OCI-LY3 (cell line): ENCODE data around the gene RAF1.

Source experiments
- EZH2phosphoT487 ChIP-seq: fragments of 200-600 bp; shearing (Covaris generic); IDR thresholded peaks from 2 replicates; pipeline ENCODE4 v1.6.1; 2018; ENCODE audit warnings: antibody characterized with exemption, mixed run types, low read depth
- TF ChIP-seq, protein P1 (sequence below): fragments of 200-600, 300-600 bp; sonication (generic); IDR thresholded peaks from 2 replicates; pipeline ENCODE4 v1.5.1; 2014; ENCODE audit warnings: antibody characterized with exemption, low read length, low read depth

DNA sequence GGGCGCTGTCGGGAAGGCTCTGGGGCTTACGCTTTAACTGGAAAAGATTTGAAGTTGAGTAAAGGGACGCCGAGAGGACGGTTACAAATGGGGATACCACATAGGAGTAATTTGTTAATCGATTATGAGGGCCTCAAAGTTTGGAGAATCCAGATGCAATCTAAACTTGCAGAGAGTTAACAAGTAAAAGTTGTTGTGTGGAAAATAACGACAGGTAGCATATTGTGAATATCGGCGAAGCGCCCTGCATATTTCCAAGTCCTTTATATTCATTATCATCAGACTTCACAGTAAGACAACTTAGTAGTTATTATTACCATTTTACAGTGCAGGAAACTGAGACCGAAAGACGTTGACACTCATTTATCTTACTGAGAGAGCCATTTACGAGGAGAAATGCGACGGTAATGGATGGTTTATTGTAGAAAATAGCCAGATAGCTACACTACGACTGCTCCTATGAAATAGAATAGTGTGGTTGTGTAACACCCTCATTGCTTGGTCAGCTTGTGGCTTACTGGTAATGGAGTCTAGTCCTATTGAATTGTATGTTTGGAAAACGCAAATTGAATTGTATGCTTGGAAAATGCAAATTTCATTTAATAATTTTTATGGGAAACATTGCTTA lies 106.3 kb downstream of the RAF1 start:
- TF ChIP-seq, protein P1, sequence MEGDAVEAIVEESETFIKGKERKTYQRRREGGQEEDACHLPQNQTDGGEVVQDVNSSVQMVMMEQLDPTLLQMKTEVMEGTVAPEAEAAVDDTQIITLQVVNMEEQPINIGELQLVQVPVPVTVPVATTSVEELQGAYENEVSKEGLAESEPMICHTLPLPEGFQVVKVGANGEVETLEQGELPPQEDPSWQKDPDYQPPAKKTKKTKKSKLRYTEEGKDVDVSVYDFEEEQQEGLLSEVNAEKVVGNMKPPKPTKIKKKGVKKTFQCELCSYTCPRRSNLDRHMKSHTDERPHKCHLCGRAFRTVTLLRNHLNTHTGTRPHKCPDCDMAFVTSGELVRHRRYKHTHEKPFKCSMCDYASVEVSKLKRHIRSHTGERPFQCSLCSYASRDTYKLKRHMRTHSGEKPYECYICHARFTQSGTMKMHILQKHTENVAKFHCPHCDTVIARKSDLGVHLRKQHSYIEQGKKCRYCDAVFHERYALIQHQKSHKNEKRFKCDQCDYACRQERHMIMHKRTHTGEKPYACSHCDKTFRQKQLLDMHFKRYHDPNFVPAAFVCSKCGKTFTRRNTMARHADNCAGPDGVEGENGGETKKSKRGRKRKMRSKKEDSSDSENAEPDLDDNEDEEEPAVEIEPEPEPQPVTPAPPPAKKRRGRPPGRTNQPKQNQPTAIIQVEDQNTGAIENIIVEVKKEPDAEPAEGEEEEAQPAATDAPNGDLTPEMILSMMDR, result no peak
- TF ChIP-seq EZH2phosphoT487, result no peak
